HG02981 (cell line): ENCODE results near the gene LDHAL6B.
"Not testable (repeated sequence)": the region's sequence is repeated elsewhere in the genome, so short reads cannot be mapped to it uniquely, and the experiment has no call there.

Experiments used
- ATAC-seq: cut with Tn5 transposase; IDR thresholded peaks from one replicate; pipeline ENCODE4 v1.9.1; 2021; ENCODE audit warnings: mild to moderate bottlenecking, moderate library complexity; ENCODE audit not compliant: unreplicated experiment

LDHAL6B gene

GRCh38 chr15:59206623-59207183 is at the start of gene LDHAL6B:
LDHAL6B (plus strand) TSS chr15:59206843; CDS start chr15:59206941, 98 bp downstream.
- no peak for ATAC-seq

GRCh38 chr15:59157396-59157795 is 49.2 kb upstream of the LDHAL6B start:
- no peak for ATAC-seq

- ATAC-seq, result no peak
These were observed 48.6 kb upstream of the LDHAL6B start for GRCh38 chr15:59157840-59158700.

- no peak for ATAC-seq
These were observed 48.0 kb upstream of the LDHAL6B start for GRCh38 chr15:59158701-59159034.

- ATAC-seq, result no peak
These were observed 47.4 kb upstream of the LDHAL6B start for GRCh38 chr15:59159210-59159609.

GRCh38 chr15:59160880-59161593 is 45.6 kb upstream of the LDHAL6B start:
- ATAC-seq, result no peak

- not testable (repeated sequence) for ATAC-seq
These were observed 44.6 kb upstream of the LDHAL6B start for GRCh38 chr15:59162080-59162479.

GRCh38 chr15:59165726-59166125 is 40.9 kb upstream of the LDHAL6B start:
- no peak for ATAC-seq

- no peak for ATAC-seq
These were observed 40.5 kb upstream of the LDHAL6B start for GRCh38 chr15:59166166-59166565.

- ATAC-seq, result no peak
These were observed 39.9 kb upstream of the LDHAL6B start for GRCh38 chr15:59166601-59167265.

GRCh38 chr15:59168536-59168935 is 38.1 kb upstream of the LDHAL6B start:
- ATAC-seq, result no peak

- no peak for ATAC-seq
These were observed 37.4 kb upstream of the LDHAL6B start for GRCh38 chr15:59169251-59169708.

GRCh38 chr15:59170295-59171066 is 36.2 kb upstream of the LDHAL6B start:
- ATAC-seq, result no peak

- no peak for ATAC-seq
These were observed 35.6 kb upstream of the LDHAL6B start for GRCh38 chr15:59171067-59171397.

- ATAC-seq, result no peak
These were observed 34.2 kb upstream of the LDHAL6B start for GRCh38 chr15:59172289-59172901.

- no peak for ATAC-seq
These were observed 33.4 kb upstream of the LDHAL6B start for GRCh38 chr15:59173194-59173593.

- ATAC-seq, result no peak
These were observed 32.4 kb upstream of the LDHAL6B start for GRCh38 chr15:59174151-59174834.

- no peak for ATAC-seq
These were observed 31.5 kb upstream of the LDHAL6B start for GRCh38 chr15:59174835-59175831.
